ENCODE data around the gene FOXA3.

FOXA3 gene

DNA sequence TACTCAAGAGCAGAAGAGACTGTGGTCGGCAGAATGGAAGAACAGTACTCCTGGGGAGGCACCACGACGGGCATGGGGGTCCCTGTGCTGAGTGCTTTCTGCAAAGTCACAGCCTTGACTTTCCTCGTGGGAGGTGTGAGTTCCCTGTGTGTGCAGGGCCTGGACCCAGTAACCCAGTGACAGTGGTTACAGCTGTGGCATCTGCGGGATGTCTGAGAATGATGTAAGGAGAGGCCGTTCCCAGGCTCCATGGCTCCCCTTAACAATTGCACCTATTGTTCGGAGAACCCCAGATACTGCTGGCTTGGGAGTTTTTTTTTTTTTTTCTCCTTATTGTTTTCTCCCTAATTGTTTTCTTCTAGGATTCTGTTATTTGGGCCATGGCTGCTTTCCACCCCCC, 55.6 kb downstream of the FOXA3 start:
- Histone ChIP-seq H3K4me1 (ENCODE audit: control insufficient read depth in 1 of 2, insufficient read depth in 2 of 2, low read length in 2 of 2) (no peaks in the 10 kb centered on the region), H3K27ac (ENCODE audit: low read depth, low read length) (no peak overlapping the region), H3K27me3 (ENCODE audit: control insufficient read depth in 1 of 2, insufficient read depth in 2 of 2, low read length in 2 of 2) (peaks cover 0 to 17% of the 10 kb centered on the region in 2 donors), H3K9ac (ENCODE audit: low read depth in 1 of 2, low read length in 2 of 2) (no peak overlapping the region), H3K4me3 (ENCODE audit: low read depth in 1 of 2, low read length in 2 of 2) (no peak overlapping the region), H3K9me3 (ENCODE audit: control insufficient read depth in 1 of 2, low read length in 2 of 2) (no peaks in the 10 kb centered on the region), H3K36me3 (ENCODE audit: control insufficient read depth in 1 of 2, insufficient read depth in 2 of 2, low read length in 2 of 2) (no peaks in the 10 kb centered on the region)

DNA sequence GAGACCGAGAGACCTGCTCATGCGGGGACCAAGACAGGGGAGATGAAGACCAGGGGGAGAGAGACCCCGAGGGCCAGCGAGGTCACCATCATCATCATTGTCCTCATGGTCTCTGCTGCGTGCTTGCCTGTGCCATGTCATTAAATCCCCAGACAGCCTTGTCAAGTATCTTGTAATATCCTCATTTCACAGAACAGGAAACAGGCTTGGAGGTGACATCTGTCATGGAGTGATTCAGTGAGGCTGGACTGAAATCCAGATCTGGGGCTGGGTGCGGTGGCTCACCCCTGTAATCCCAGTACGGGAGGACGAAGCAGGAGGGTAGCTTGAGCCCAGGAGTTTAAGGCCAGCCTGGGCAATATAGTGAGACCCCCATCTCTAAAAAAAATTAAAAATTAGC, 56.3 kb downstream of the FOXA3 start:
- no peaks in the 10 kb centered on the region for H3K9me3 ChIP-seq (ENCODE audit: control insufficient read depth in 1 of 2, low read length in 2 of 2)
- H3K36me3 ChIP-seq (ENCODE audit: control insufficient read depth in 1 of 2, insufficient read depth in 2 of 2, low read length in 2 of 2) = no peaks in the 10 kb centered on the region
- H3K4me3 ChIP-seq (ENCODE audit: low read depth in 1 of 2, low read length in 2 of 2) = no peak overlapping the region
- no peak overlapping the region for H3K27ac ChIP-seq (ENCODE audit: low read depth, low read length)
- no peak overlapping the region for H3K9ac ChIP-seq (ENCODE audit: low read depth in 1 of 2, low read length in 2 of 2)
- H3K27me3 ChIP-seq (ENCODE audit: control insufficient read depth in 1 of 2, insufficient read depth in 2 of 2, low read length in 2 of 2) = peaks cover 0 to 14% of the 10 kb centered on the region in 2 donors
- H3K4me1 ChIP-seq (ENCODE audit: control insufficient read depth in 1 of 2, insufficient read depth in 2 of 2, low read length in 2 of 2) = no peaks in the 10 kb centered on the region

DNA sequence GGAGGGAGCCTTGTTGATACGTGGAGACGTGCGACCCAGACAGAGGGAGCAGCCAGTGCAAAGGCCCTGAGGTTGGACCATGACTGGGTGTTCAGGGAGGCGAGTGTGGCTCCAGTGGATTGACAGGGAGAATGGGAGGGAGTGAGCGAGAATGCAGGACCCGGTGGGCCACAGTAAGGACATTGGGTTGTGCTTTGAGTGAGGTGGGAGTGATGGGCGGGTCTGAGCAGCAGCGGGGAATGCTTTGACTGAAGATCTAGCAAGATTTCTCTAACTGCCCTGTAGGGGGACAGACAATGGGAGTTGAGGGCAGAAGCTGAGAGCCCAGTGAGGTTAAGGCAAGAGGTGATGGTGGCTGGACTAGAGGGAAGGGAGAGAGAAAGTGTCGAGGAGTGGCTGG, 58.2 kb downstream of the FOXA3 start:
- no peak overlapping the region for H3K27ac ChIP-seq (ENCODE audit: low read depth, low read length)
- H3K9ac ChIP-seq (ENCODE audit: low read depth in 1 of 2, low read length in 2 of 2) = no peak overlapping the region
- no peaks in the 10 kb centered on the region for H3K36me3 ChIP-seq (ENCODE audit: control insufficient read depth in 1 of 2, insufficient read depth in 2 of 2, low read length in 2 of 2)
- no peaks in the 10 kb centered on the region for H3K4me1 ChIP-seq (ENCODE audit: control insufficient read depth in 1 of 2, insufficient read depth in 2 of 2, low read length in 2 of 2)
- H3K9me3 ChIP-seq (ENCODE audit: control insufficient read depth in 1 of 2, low read length in 2 of 2) = no peaks in the 10 kb centered on the region
- H3K4me3 ChIP-seq (ENCODE audit: low read depth in 1 of 2, low read length in 2 of 2) = no peak overlapping the region
- peaks cover 0 to 14% of the 10 kb centered on the region in 2 donors for H3K27me3 ChIP-seq (ENCODE audit: control insufficient read depth in 1 of 2, insufficient read depth in 2 of 2, low read length in 2 of 2)
